Measurements from ENCODE around the gene HIRIP3.
"Not testable (repeated sequence)": the region's sequence is repeated elsewhere in the genome, so short reads cannot be mapped to it uniquely, and the experiment has no call there.

Gene HIRIP3

GRCh38 chr16:29959821-29960220 is 35.6 kb downstream of the HIRIP3 start:
- in situ Hi-C loops (cut with MboI; ENCODE audit: low sequenced_read_pairs): not testable (repeated sequence)

GRCh38 chr16:29959293-29959692 is 36.1 kb downstream of the HIRIP3 start:
- Histone ChIP-seq H3K9me3 (no peaks in the 10 kb centered on the region), H3K4me1 (peaks cover 9% of the 10 kb centered on the region), H3K36me3 (replicated peaks) (no peaks in the 10 kb centered on the region), H3K27me3 (ENCODE audit: low read depth) (peaks cover 3% of the 10 kb centered on the region; the same call in 1 of the 2 replicates), H3K4me3 (no peak overlapping the region)
- in situ Hi-C loops (cut with MboI; ENCODE audit: low sequenced_read_pairs): no loop called here
- no peak for DNase-seq (ENCODE audit: low spot score in 2 of 2)

More at GRCh38 chr16:29959821-29960220, 35.6 kb downstream of the HIRIP3 start:
- H3K4me3 ChIP-seq; H3K27me3 ChIP-seq (ENCODE audit: low read depth); H3K9me3 ChIP-seq; H3K4me1 ChIP-seq; H3K36me3 ChIP-seq (replicated peaks); DNase-seq (ENCODE audit: low spot score in 2 of 2): not testable (repeated sequence)

GRCh38 chr16:29958756-29959155 is 36.7 kb downstream of the HIRIP3 start:
- no peak overlapping the region for H3K4me3 ChIP-seq
- no peak for DNase-seq (ENCODE audit: low spot score in 2 of 2)
- H3K36me3 ChIP-seq (replicated peaks): no peaks in the 10 kb centered on the region
- in situ Hi-C loops (cut with MboI; ENCODE audit: low sequenced_read_pairs): no loop called here
- H3K4me1 ChIP-seq: peaks cover 9% of the 10 kb centered on the region
- no peaks in the 10 kb centered on the region for H3K9me3 ChIP-seq
- H3K27me3 ChIP-seq (ENCODE audit: low read depth): peaks cover 3% of the 10 kb centered on the region; the same call in 1 of the 2 replicates

GRCh38 chr16:29951625-29952365 is 43.6 kb downstream of the HIRIP3 start:
- no peaks in the 10 kb centered on the region for H3K4me1 ChIP-seq
- no peaks in the 10 kb centered on the region for H3K36me3 ChIP-seq (replicated peaks)
- in situ Hi-C loops (cut with MboI; ENCODE audit: low sequenced_read_pairs): no loop called here
- DNase-seq (ENCODE audit: low spot score in 2 of 2): no peak
- H3K9me3 ChIP-seq: peaks cover 10% of the 10 kb centered on the region
- H3K27me3 ChIP-seq (ENCODE audit: low read depth): peaks cover 3% of the 10 kb centered on the region; the same call in 1 of the 2 replicates
- no peak overlapping the region for H3K4me3 ChIP-seq

- in situ Hi-C loops (cut with MboI; ENCODE audit: low sequenced_read_pairs): no loop called here
- Histone ChIP-seq H3K9me3 (peaks cover 10% of the 10 kb centered on the region), H3K4me3 (no peak overlapping the region), H3K4me1 (no peaks in the 10 kb centered on the region), H3K27me3 (ENCODE audit: low read depth) (no peaks in the 10 kb centered on the region), H3K36me3 (replicated peaks) (no peaks in the 10 kb centered on the region)
- DNase-seq (ENCODE audit: low spot score in 2 of 2): no peak
These were observed 44.5 kb downstream of the HIRIP3 start for GRCh38 chr16:29950806-29951461.

GRCh38 chr16:29947897-29948296 is 47.5 kb downstream of the HIRIP3 start:
- Histone ChIP-seq H3K9me3 (peaks cover 10% of the 10 kb centered on the region), H3K4me3 (no peak overlapping the region), H3K27me3 (ENCODE audit: low read depth) (no peaks in the 10 kb centered on the region), H3K36me3 (replicated peaks) (no peaks in the 10 kb centered on the region), H3K4me1 (peaks cover 13% of the 10 kb centered on the region)
- in situ Hi-C loops (cut with MboI; ENCODE audit: low sequenced_read_pairs): no loop called here
- DNase-seq (ENCODE audit: low spot score in 2 of 2): no peak

- peak; percentile 78 to 93 for DNase-seq (ENCODE audit: low spot score in 2 of 2)
- in situ Hi-C loops (cut with MboI; ENCODE audit: low sequenced_read_pairs): no loop called here
- Histone ChIP-seq H3K4me3 (no peak overlapping the region), H3K4me1 (peaks cover 13% of the 10 kb centered on the region), H3K27me3 (ENCODE audit: low read depth) (no peaks in the 10 kb centered on the region), H3K9me3 (peaks cover 2% of the 10 kb centered on the region; the same call in 1 of the 2 replicates), H3K36me3 (replicated peaks) (no peaks in the 10 kb centered on the region)
These were observed 51.3 kb downstream of the HIRIP3 start for GRCh38 chr16:29943846-29944799.

Data from HAP-1 (cell line).